Brain microvascular endothelial cell (primary cell): ENCODE results near the gene SHISAL1.
"Not testable (repeated sequence)": the region's sequence is repeated elsewhere in the genome, so short reads cannot be mapped to it uniquely, and the experiment has no call there.

Source experiments
- DNase-seq: peaks from one replicate; pipeline ENCODE4 v3.0.0-alpha.2; 2020
- H3K27ac ChIP-seq: fragments of 250-450 bp; sonication (Bioruptor Pico); 2 replicates; pipeline ENCODE4 v1.5.1; 2020; ENCODE audit warnings: mild to moderate bottlenecking, moderate library complexity
- H3K27me3 ChIP-seq: fragments of 250-450 bp; sonication (Bioruptor Pico); replicated peaks from 2 replicates; pipeline ENCODE4 v1.5.1; 2020; ENCODE audit warnings: mild to moderate bottlenecking
- H3K36me3 ChIP-seq: fragments of 250-450 bp; sonication (Bioruptor Pico); replicated peaks from 2 replicates; pipeline ENCODE4 v1.5.1; 2020; ENCODE audit warnings: mild to moderate bottlenecking
- H3K4me3 ChIP-seq: 2 replicates; pipeline ENCODE4 v1.5.1; 2011; ENCODE audit warnings: low read depth, mild to moderate bottlenecking, control low read depth, low read length, moderate library complexity
- CTCF ChIP-seq: IDR thresholded peaks from 2 replicates; pipeline ENCODE4 v1.5.1; 2011; ENCODE audit warnings: low read depth, mild to moderate bottlenecking, moderate library complexity, low read length, control low read depth, inconsistent platforms; ENCODE audit errors: missing control alignments
- in situ Hi-C: cut with HindIII; loops from 2 replicates; pipeline ENCODE4 v1.10.0; 2017; ENCODE audit warnings: low sequenced_read_pairs, low pct_ligation_motif_present

SHISAL1 gene

GRCh38 chr22:44242946-44243724 lies 69.6 kb downstream of the SHISAL1 start:
- no peak overlapping the region for H3K27ac ChIP-seq
- H3K27me3 ChIP-seq: no peaks in the 10 kb centered on the region
- H3K4me3 ChIP-seq: no peak overlapping the region
- TF ChIP-seq CTCF: no peak
- no peaks in the 10 kb centered on the region for H3K36me3 ChIP-seq
- in situ Hi-C loops: no loop called here
- DNase-seq: no peak

GRCh38 chr22:44241121-44241520 lies 71.6 kb downstream of the SHISAL1 start:
- in situ Hi-C loops, H3K27me3 ChIP-seq, H3K36me3 ChIP-seq, H3K27ac ChIP-seq, DNase-seq, H3K4me3 ChIP-seq: not testable (repeated sequence)

GRCh38 chr22:44237290-44237689 lies 75.5 kb downstream of the SHISAL1 start:
- DNase-seq: no peak
- Histone ChIP-seq H3K36me3 (no peaks in the 10 kb centered on the region), H3K4me3 (no peak overlapping the region), H3K27me3 (no peaks in the 10 kb centered on the region), H3K27ac (no peak overlapping the region)
- in situ Hi-C loops: no loop called here
- no peak for TF ChIP-seq CTCF

- in situ Hi-C loops, H3K4me3 ChIP-seq, H3K36me3 ChIP-seq, DNase-seq, H3K27ac ChIP-seq, H3K27me3 ChIP-seq: not testable (repeated sequence)
These were observed 78.4 kb downstream of the SHISAL1 start for GRCh38 chr22:44234372-44234771.

DNA sequence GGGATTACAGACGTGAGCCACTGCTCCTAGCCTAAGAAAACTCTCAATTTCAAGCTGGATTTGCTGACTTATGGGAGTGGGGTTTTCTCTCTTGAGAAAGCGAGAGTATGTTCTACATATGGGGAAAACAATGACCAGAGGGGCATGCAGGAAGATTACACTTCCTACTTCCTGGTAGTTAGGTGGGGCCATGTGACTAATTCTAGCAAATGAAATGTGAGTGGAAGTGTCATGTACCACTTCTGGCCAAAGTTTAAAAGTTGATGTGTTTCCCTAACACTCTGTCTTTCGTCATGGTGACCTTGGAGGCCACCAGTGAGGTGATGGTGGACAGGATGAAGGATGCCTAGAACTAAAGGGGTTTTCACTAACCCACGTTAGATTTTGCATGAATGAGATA lies 81.5 kb downstream of the SHISAL1 start:
- H3K4me3 ChIP-seq: no peak overlapping the region
- no peaks in the 10 kb centered on the region for H3K36me3 ChIP-seq
- no peak for TF ChIP-seq CTCF
- no peak overlapping the region for H3K27ac ChIP-seq
- DNase-seq: no peak
- in situ Hi-C loops: no loop called here
- H3K27me3 ChIP-seq: no peaks in the 10 kb centered on the region

DNA sequence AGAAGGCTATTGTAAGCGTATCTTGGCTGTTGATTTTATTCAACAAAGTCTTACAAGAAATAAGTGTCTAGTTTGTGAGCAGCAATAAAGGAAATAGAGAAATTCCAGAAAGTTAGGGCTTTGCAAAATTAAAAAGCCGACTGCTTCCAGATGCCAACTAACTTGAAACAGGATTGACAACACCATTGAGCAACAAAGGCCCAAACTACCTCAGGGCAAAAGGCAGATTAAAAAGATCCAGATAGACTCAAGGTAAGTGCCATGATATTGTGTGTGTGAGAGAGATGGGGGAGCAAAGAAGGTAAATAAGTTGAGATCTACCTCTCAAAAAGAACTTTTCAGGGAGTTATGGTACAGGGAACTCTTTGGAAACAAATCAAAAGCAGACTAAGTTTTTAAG lies 82.9 kb downstream of the SHISAL1 start:
- in situ Hi-C loops: no loop called here
- Histone ChIP-seq H3K27ac (no peak overlapping the region), H3K36me3 (no peaks in the 10 kb centered on the region), H3K4me3 (no peak overlapping the region), H3K27me3 (no peaks in the 10 kb centered on the region)
- TF ChIP-seq CTCF: no peak
- DNase-seq: no peak

DNA sequence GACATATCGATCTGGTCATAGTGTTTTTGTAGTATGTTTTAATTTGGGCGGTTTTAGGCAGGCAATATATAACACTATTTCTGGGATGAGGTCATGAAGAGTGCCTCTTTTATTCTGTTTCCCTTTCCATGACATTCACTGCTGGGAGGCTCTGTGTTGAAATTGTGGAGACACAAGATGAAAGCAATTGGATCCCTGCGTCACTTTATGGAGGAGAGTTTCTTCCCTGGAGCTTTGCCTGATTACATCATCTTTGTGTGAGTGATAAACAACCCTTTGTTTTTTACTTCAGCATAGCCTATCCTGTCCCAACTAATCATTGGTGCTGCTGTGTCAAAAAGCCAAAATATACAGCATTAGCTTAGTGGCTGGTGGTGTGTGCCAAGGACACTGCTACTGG lies 83.4 kb downstream of the SHISAL1 start:
- Histone ChIP-seq H3K27ac (no peak overlapping the region), H3K27me3 (no peaks in the 10 kb centered on the region), H3K36me3 (no peaks in the 10 kb centered on the region), H3K4me3 (no peak overlapping the region)
- TF ChIP-seq CTCF: no peak
- in situ Hi-C loops: no loop called here
- no peak for DNase-seq
